H1 (cell line): ENCODE measurements around the gene SDF2L1. TPM values are rescaled to one million over a fixed set of nuclear protein-coding genes. Genes with fewer than 3 reads are reported as not detected.

ENCODE experiments used
- CTCF ChIP-seq, 3 experiments: IDR thresholded peaks; 1 replicate in 2 of 3; 2 replicates in 1 of 3; pipeline versions ENCODE4 v1.5.1 to v1.6.1; 2011; ENCODE audit warnings: low read length in 3 of 3, mild to moderate bottlenecking in 3 of 3, inconsistent platforms in 2 of 3, low read depth in 1 of 3, moderate library complexity in 1 of 3; ENCODE audit not compliant: insufficient read depth in 1 of 3; ENCODE audit errors: control extremely low read depth in 1 of 3
- GTF2F1 ChIP-seq: IDR thresholded peaks from 2 replicates; pipeline ENCODE4 v1.6.1; 2012; ENCODE audit warnings: low read depth, low read length, improper control_type of control experiment, borderline replicate concordance
- polyA plus RNA-seq, 7 experiments: library from polyadenylated mRNA; depleted of rRNA in 3 of 7; stranded (reverse) in 5 of 7; unstranded in 2 of 7; fragments of >200 nt in 5 of 7; fragments of 200-250 nt in 2 of 7; gene quantifications; 1 replicate in 5 of 7; 2 replicates in 1 of 7; 4 replicates in 1 of 7; pipeline versions ENCODE4 v1.2.1 to v1.2.3, GENCODE V29; 2011 to 2013; ENCODE audit warnings: missing spikeins in 2 of 7, mixed read lengths in 2 of 7
- total RNA-seq: library from RNA; stranded (reverse); fragmentation: NEBNext Ultra II Directional; extraction: Animal tissue kit (Norgen Biotek cat#: 25700); gene quantifications from 2 replicates; pipeline ENCODE4 v1.2.1, GENCODE V29; 2021

Gene SDF2L1
- total and polyA plus RNA-seq, 2 of the 8 experiments (the other 6 are each of a cell fraction or from before 2014, with no cell fraction given): 51.1 to 59.6 TPM

DNA sequence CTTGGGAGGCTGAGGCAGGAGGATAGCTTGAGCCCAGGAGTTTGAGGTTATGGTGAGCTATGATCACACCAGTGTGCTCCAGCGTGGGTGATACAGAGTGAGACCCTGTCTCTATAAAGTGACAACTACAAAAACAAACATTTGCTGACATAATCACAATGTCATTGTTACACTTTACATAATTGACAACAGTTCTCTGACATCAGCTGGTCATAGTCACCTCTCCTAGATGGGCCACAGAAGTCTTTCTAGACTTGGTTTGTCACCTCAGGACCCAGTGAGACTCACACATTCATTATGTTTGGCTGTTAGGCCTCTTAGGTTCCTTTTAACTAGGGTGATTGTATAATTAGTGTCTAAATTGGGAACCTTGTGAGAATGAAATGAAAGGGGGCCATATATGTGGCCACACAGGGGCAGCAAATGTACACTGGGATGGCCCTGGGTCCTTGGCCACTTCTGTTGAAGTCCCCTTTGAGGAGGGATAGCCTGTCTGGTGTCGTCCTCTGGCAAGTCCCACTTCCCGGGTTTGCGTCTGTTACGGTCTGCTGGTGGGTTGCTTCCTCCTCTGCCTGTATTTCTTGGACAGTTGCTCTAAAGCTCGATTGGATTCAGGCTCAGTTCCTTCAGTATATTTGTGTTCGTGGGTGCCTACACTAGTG, 17.9 kb downstream of the SDF2L1 start (continued):
- TF ChIP-seq GTF2F1 (no peak), CTCF (IDR thresholded peaks at IDR 0.05; ENCODE audit: control extremely low read depth in 1 of 3, insufficient read depth in 1 of 3, low read depth in 1 of 3, low read length in 3 of 3) (no peak)
